Measurements from ENCODE around the gene OR6C76. TPM values are rescaled to one million over a fixed set of nuclear protein-coding genes. Genes with fewer than 3 reads are reported as not detected.

The OR6C76 gene
- total RNA-seq, 1 donor from 2014 or later = not detected

- intact Hi-C loops (cut with micrococcal nuclease) = no loop called here
These were observed 43.2 kb downstream of the OR6C76 start for GRCh38 chr12:55469291-55469690.

- intact Hi-C loops (cut with micrococcal nuclease) = no loop called here
These were observed 44.2 kb downstream of the OR6C76 start, which contains the start of gene OR6C70 for GRCh38 chr12:55470088-55470829. OR6C70 (minus strand) TSS chr12:55470138; CDS start chr12:55470138, 0 bp downstream.

GRCh38 chr12:55472264-55472663, 46.2 kb downstream of the OR6C76 start:
- intact Hi-C loops (cut with micrococcal nuclease) = no loop called here

Other genes with a start within 250 kb of the OR6C76 start
- not detected in 2 replicates for gene OR10A7, start 205.2 kb upstream of the OR6C76 start, total RNA-seq
- gene OR6C74, start 181.6 kb upstream of the OR6C76 start, total RNA-seq = not detected in 2 replicates
- gene OR6C6, start 129.7 kb upstream of the OR6C76 start, total RNA-seq = not detected in 2 replicates
- gene OR6C1, start 111.9 kb upstream of the OR6C76 start, total RNA-seq = not detected in 2 replicates
- not detected in 2 replicates for gene OR6C3, start 95.5 kb upstream of the OR6C76 start, total RNA-seq
- not detected in 2 replicates for gene OR6C75, start 63.3 kb upstream of the OR6C76 start, total RNA-seq
- not detected in 2 replicates for gene OR6C65, start 25.7 kb upstream of the OR6C76 start, total RNA-seq
- not detected in 2 replicates for gene OR6C2, start 17.8 kb downstream of the OR6C76 start, total RNA-seq
- gene OR6C70, start 43.9 kb downstream of the OR6C76 start, total RNA-seq = 0.45 TPM in 1 of 2 replicates, not detected in the other
- not detected in 2 replicates for gene OR6C68, start 66.1 kb downstream of the OR6C76 start, total RNA-seq
- gene OR6C4, start 123.3 kb downstream of the OR6C76 start, total RNA-seq = not detected in 2 replicates
- not detected in 2 replicates for gene OR2AP1, start 146.2 kb downstream of the OR6C76 start, total RNA-seq
- not detected in 2 replicates for gene OR10P1, start 210.6 kb downstream of the OR6C76 start, total RNA-seq

All from T-helper 2 cell treated with Interferon-gamma antibody and Interleukin-4, amounts not matched to agents 100 ng/mL and 5 ng/mL, for 36 hours (primary cell).